Activated naive CD4-positive, alpha-beta T cell treated with anti-CD3 and anti-CD28 coated beads for 36 hours (primary cell): ENCODE data around the gene DPYSL5. TPM values are rescaled to one million over a fixed set of nuclear protein-coding genes. Genes with fewer than 3 reads are reported as not detected.

Experiments used
- CTCF ChIA-PET: fragments of 350-600 bp; sonication (Branson Sonifier 250); formaldehyde crosslinking; loops from one replicate; lab custom pipeline; 2021; ENCODE audit warnings: antibody characterized with exemption; lab: Charles Lee
- DNase-seq: peaks from one replicate; pipeline ENCODE4 v3.0.0-alpha.2; 2020
- H3K27ac Mint-ChIP-seq: one replicate; pipeline ENCODE4 v1.8.0; 2021; ENCODE audit warnings: mild to moderate bottlenecking, mixed read lengths
- H3K27me3 Mint-ChIP-seq: one replicate; pipeline ENCODE4 v1.8.0; 2021; ENCODE audit warnings: low read depth, mixed read lengths
- H3K36me3 Mint-ChIP-seq: one replicate; pipeline ENCODE4 v1.8.0; 2021; ENCODE audit warnings: low read depth, mixed read lengths
- H3K4me1 Mint-ChIP-seq: one replicate; pipeline ENCODE4 v1.8.0; 2021; ENCODE audit warnings: low read depth, mixed read lengths
- H3K4me3 Mint-ChIP-seq: one replicate; pipeline ENCODE4 v1.8.0; 2021; ENCODE audit warnings: mild to moderate bottlenecking, moderate library complexity, mixed read lengths
- H3K9me3 Mint-ChIP-seq: one replicate; pipeline ENCODE4 v1.8.0; 2021; ENCODE audit warnings: mixed read lengths
- intact Hi-C: fragments of 100-400 bp; cut with micrococcal nuclease; formaldehyde crosslinking; loops from one replicate; pipeline ENCODE4 v1.15.1; 2023
- total RNA-seq, 2 experiments: library from RNA; stranded (reverse); gene quantifications; one replicate each; pipeline ENCODE4 v1.2.3, GENCODE V29; 2021

Gene DPYSL5
- total RNA-seq, 2 experiments from 2014 or later: 0.07 TPM; not detected in 1

DNA sequence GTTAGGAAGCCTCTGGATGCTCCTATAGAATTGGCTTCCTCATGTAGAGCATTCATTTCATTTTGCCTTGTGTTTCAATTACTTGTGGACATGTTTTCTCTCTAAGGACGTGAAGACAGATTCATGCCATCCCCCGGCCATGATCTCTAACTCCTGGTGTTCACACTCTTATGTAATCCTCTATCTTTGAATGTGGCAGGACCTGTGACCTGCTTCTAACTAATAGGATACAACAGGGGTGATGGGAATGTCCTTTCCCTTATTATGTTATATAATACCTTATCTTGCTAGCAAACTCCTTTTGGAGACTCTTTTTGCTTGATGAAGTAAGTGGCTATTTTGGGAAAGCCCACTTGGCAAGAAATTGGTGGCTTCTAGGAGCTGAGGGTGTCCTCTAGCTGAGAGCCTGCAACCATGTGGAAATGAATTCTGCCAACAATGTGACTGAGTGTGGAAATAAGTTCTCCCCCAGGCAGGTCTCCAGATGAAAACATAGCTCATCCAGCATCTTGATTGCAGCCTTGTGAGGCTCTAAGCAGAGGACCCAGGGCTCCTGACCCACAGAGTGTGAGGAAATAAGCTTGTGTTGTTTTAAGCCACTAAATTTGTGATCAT lies 13.8 kb downstream of the DPYSL5 start:
- CTCF ChIA-PET: interaction anchor here (1.1 to 4.4 kb wide), 3 partner anchors 15 to 116 kb away, joined by 3 to 20 read pairs (median 7); no protein-coding TSS in a partner anchor

DNA sequence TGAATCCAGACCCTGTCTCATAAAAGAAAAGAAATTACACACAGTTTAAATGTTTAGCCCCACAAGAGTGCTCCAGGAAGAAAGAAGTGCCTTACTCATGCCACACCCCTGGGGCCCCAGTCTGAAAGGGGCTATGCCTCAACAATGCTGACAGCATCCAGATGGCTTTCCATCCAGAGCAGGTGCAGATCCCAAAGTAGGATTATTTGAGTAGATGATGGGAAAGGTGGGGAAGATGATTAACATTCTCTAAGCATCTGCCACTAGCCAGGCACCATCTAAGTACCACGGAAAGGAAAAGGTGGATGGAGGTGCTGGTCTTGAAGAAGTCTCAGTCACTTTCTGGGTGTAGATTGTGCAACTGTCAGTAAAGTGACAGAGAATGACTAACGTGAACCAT lies 16.3 kb downstream of the DPYSL5 start:
- no peak overlapping the region for H3K27ac Mint-ChIP-seq
- no peaks in the 10 kb centered on the region for H3K36me3 Mint-ChIP-seq
- intact Hi-C loops: no loop called here
- no peaks in the 10 kb centered on the region for H3K4me1 Mint-ChIP-seq
- H3K4me3 Mint-ChIP-seq: no peak overlapping the region
- peaks cover 12% of the 10 kb centered on the region for H3K27me3 Mint-ChIP-seq
- DNase-seq: no peak
- H3K9me3 Mint-ChIP-seq: no peaks in the 10 kb centered on the region
- CTCF ChIA-PET: no interaction called here

More for the DNA sequence above, 13.8 kb downstream of the DPYSL5 start:
- Mint-ChIP-seq H3K27ac (no peak overlapping the region), H3K27me3 (peaks cover 11% of the 10 kb centered on the region), H3K9me3 (no peaks in the 10 kb centered on the region), H3K4me1 (no peaks in the 10 kb centered on the region), H3K36me3 (no peaks in the 10 kb centered on the region), H3K4me3 (no peak overlapping the region)
- no peak for DNase-seq
- intact Hi-C loops: no loop called here

DNA sequence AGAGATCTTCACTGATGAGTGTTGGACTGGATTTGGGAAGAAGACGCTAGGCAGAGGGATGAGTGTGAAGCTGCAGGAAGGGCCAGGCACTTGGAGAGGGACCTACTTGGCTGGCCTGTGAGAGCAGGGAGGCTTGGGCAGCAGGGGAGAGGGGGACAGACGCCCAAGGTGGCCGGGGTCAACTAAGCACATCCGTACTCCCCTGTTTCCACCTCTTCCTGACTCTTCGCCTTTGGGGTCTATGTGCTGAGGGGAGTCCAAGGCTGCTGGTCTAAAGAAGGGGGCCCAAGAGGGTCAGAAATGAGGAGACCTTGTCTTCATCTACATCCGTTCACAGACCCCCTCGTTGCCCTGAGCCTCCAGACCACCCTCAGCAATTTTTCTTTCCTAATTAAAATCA lies 16.7 kb downstream of the DPYSL5 start:
- no peaks in the 10 kb centered on the region for H3K4me1 Mint-ChIP-seq
- no peak overlapping the region for H3K27ac Mint-ChIP-seq
- H3K4me3 Mint-ChIP-seq: no peak overlapping the region
- no peaks in the 10 kb centered on the region for H3K9me3 Mint-ChIP-seq
- CTCF ChIA-PET: no interaction called here
- H3K27me3 Mint-ChIP-seq: peaks cover 10% of the 10 kb centered on the region
- no peak for DNase-seq
- H3K36me3 Mint-ChIP-seq: no peaks in the 10 kb centered on the region
- intact Hi-C loops: no loop called here

GRCh38 chr2:26870585-26871095 lies 22.7 kb downstream of the DPYSL5 start:
- Mint-ChIP-seq H3K36me3 (no peaks in the 10 kb centered on the region), H3K4me1 (no peaks in the 10 kb centered on the region), H3K9me3 (no peaks in the 10 kb centered on the region), H3K4me3 (no peak overlapping the region), H3K27me3 (peaks cover 6% of the 10 kb centered on the region), H3K27ac (no peak overlapping the region)
- CTCF ChIA-PET: interaction anchor here (0.7 to 1.3 kb wide), 3 partner anchors 25 to 73 kb away, joined by 3 to 4 read pairs (median 3); no protein-coding TSS in a partner anchor
- intact Hi-C loops: no loop called here
- DNase-seq: no peak

- no peak for DNase-seq
- Mint-ChIP-seq H3K9me3 (no peaks in the 10 kb centered on the region), H3K4me3 (no peak overlapping the region), H3K27ac (no peak overlapping the region), H3K36me3 (no peaks in the 10 kb centered on the region), H3K27me3 (peaks cover 2% of the 10 kb centered on the region), H3K4me1 (no peaks in the 10 kb centered on the region)
- CTCF ChIA-PET: no interaction called here
- intact Hi-C loops: no loop called here
These were observed 25.5 kb downstream of the DPYSL5 start for GRCh38 chr2:26873286-26873983.

GRCh38 chr2:26874514-26874913 lies 26.6 kb downstream of the DPYSL5 start:
- H3K36me3 Mint-ChIP-seq: no peaks in the 10 kb centered on the region
- CTCF ChIA-PET: no interaction called here
- intact Hi-C loops: no loop called here
- no peak for DNase-seq
- H3K27ac Mint-ChIP-seq: no peak overlapping the region
- H3K4me3 Mint-ChIP-seq: no peak overlapping the region
- H3K4me1 Mint-ChIP-seq: no peaks in the 10 kb centered on the region
- H3K27me3 Mint-ChIP-seq: peaks cover 2% of the 10 kb centered on the region
- H3K9me3 Mint-ChIP-seq: no peaks in the 10 kb centered on the region

DNA sequence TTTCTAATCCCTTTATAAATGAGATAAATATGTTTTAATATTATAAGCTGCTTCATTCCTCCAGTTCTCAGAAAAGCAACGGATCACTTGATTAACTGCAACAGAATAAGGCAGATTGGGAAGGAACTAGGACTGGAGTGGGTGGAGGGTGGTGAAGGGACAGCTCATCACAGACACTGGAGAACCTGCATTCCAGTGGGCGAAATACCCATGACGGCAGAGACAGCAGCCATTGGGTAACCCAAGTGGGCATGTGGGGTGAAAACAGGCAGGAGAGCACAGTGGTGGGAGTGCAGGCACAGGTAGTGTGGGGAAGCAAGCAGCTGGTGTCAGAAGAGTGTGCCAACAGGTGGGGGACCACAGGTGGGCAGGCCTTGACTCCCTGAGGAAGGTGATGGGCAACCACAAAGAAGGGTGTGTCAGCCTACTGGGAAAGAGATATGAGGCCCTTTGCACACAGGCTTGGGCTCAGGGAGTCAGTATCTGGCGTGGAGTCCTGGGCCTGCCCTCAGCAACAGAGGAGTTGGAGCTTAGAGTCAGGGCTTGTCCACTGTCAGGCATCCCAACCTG lies 27.2 kb downstream of the DPYSL5 start:
- Mint-ChIP-seq H3K27ac (no peak overlapping the region), H3K4me1 (no peaks in the 10 kb centered on the region), H3K4me3 (no peak overlapping the region), H3K36me3 (no peaks in the 10 kb centered on the region), H3K9me3 (no peaks in the 10 kb centered on the region), H3K27me3 (peaks cover 2% of the 10 kb centered on the region)
- intact Hi-C loops: no loop called here
- CTCF ChIA-PET: no interaction called here
- no peak for DNase-seq

DNA sequence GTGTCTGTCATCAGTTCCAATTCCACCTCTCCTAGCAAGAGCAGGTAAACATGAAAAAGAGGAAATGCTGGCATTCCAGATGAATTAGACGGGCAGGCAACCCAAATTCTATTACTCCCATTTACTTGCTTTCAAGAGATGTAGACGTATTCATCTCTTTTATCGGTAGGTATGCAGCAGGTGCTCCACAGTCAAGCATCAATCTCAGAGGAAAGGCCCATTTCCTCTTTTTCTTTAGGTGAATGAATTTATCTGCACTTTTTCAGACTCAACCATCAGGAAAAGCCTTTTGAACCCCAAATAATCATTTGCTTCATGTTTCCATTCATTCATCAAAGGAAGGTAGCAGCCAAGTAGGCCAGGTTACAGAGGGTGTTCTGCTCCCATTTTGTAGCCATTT lies 27.9 kb downstream of the DPYSL5 start:
- CTCF ChIA-PET: no interaction called here
- no peak for DNase-seq
- peaks cover 2% of the 10 kb centered on the region for H3K27me3 Mint-ChIP-seq

DNA sequence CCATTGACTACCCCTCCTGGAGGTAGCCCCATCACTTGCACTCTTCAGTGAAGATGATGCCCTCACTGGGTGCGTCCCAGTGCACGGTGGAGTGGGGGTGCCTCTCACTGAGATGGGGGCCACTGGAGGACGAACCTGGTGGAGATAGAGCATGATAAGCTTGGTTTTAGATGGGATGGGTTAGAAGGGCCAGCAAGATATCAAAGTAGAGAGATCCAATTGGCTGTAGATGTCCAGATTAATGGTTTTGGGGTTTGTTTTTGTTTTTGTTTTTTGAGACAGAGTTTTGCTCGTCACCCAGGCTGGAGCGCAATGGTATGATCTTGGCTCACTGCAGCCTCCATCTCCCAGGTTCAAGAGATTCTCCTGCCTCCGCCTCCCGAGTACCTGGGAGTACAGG lies 28.3 kb downstream of the DPYSL5 start:
- no peak overlapping the region for H3K27ac Mint-ChIP-seq
- no peaks in the 10 kb centered on the region for H3K9me3 Mint-ChIP-seq
- CTCF ChIA-PET: no interaction called here
- no peak for DNase-seq
- H3K36me3 Mint-ChIP-seq: no peaks in the 10 kb centered on the region
- no peak overlapping the region for H3K4me3 Mint-ChIP-seq
- peaks cover 2% of the 10 kb centered on the region for H3K27me3 Mint-ChIP-seq
- intact Hi-C loops: no loop called here
- H3K4me1 Mint-ChIP-seq: no peaks in the 10 kb centered on the region

More for the DNA sequence above, 27.9 kb downstream of the DPYSL5 start:
- intact Hi-C loops: no loop called here
- H3K9me3 Mint-ChIP-seq: no peaks in the 10 kb centered on the region
- H3K4me3 Mint-ChIP-seq: no peak overlapping the region
- H3K4me1 Mint-ChIP-seq: no peaks in the 10 kb centered on the region
- H3K36me3 Mint-ChIP-seq: no peaks in the 10 kb centered on the region
- no peak overlapping the region for H3K27ac Mint-ChIP-seq

DNA sequence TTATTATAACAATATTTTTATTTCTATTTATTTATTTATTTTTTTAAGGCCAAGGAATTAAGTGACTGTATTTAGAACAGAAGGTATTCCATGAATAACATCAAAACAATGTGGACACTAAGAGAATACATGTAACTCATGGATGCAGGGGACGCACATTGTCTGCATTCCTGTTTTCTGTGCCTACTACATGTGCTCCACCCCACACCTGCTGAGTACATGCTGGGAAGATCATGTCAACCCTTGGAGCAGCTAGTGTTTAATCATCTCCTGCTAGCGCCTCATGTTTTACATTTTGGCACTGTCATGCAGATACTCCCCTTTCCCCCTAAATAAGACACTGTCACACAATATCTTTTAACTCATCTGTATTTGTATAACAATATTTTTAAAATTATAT lies 29.3 kb downstream of the DPYSL5 start:
- Mint-ChIP-seq H3K27ac (no peak overlapping the region), H3K36me3 (no peaks in the 10 kb centered on the region), H3K4me3 (no peak overlapping the region), H3K4me1 (no peaks in the 10 kb centered on the region), H3K9me3 (no peaks in the 10 kb centered on the region), H3K27me3 (peaks cover 2% of the 10 kb centered on the region)
- DNase-seq: no peak
- CTCF ChIA-PET: interaction anchor here (1.9 kb wide), 1 partner anchor 139 kb away, joined by 4 read pairs; no protein-coding TSS in a partner anchor
- intact Hi-C loops: no loop called here

DNA sequence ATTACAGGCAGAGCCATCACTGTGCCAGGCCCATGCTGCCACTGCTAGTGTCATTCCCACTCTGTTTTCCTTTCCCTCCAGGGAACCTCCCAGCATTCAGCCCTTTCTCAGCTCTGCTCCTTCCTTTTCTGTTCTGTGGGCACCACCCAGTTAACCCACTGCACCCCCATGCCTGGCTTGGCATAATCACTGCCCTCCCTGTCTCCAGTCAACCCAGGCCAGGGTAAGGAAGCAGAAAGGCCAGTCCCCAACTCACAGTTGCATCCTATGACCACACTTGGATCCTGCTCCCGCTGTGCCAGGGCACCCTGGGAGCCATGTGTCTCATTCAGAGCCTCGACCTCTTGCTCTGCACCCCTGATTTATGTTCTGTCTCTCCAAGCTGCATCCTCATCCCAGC lies 32.2 kb downstream of the DPYSL5 start:
- intact Hi-C loops: no loop called here
- H3K36me3 Mint-ChIP-seq: no peaks in the 10 kb centered on the region
- no peaks in the 10 kb centered on the region for H3K4me1 Mint-ChIP-seq
- H3K4me3 Mint-ChIP-seq: no peak overlapping the region
- CTCF ChIA-PET: interaction anchor here (1.0 kb wide), 1 partner anchor 42 kb away, joined by 3 read pairs; no protein-coding TSS in a partner anchor
- peaks cover under 1% of the 10 kb centered on the region for H3K27me3 Mint-ChIP-seq
- no peaks in the 10 kb centered on the region for H3K9me3 Mint-ChIP-seq
- H3K27ac Mint-ChIP-seq: no peak overlapping the region
- DNase-seq: no peak

- H3K4me1 Mint-ChIP-seq: no peaks in the 10 kb centered on the region
- H3K36me3 Mint-ChIP-seq: no peaks in the 10 kb centered on the region
- no peak for DNase-seq
- intact Hi-C loops: no loop called here
- CTCF ChIA-PET: no interaction called here
- H3K27ac Mint-ChIP-seq: no peak overlapping the region
- no peaks in the 10 kb centered on the region for H3K27me3 Mint-ChIP-seq
- H3K4me3 Mint-ChIP-seq: no peak overlapping the region
- H3K9me3 Mint-ChIP-seq: no peaks in the 10 kb centered on the region
These were observed 33.0 kb downstream of the DPYSL5 start for GRCh38 chr2:26880910-26881435.
